Measurements from ENCODE around the gene ZEB1. TPM values are rescaled to one million over a fixed set of nuclear protein-coding genes. Genes with fewer than 3 reads are reported as not detected.

ZEB1 gene
- total and polyA plus RNA-seq, 12 donors = 10.6 to 125 (median 96.4) TPM

- DNase-seq = no peak
- H3K4me3 ChIP-seq = no peak overlapping the region
- ATAC-seq = no peak
- no peak overlapping the region for H3K27ac ChIP-seq
- intact Hi-C loops (cut with DNase I) = no loop called here
- no peak for TF ChIP-seq CTCF (IDR thresholded peaks at IDR 0.05)
- H3K9me3 ChIP-seq = peaks cover 0 to 3% (median 0%) of the 10 kb centered on the region in 11 donors
- peaks cover 0 to 6% (median 0%) of the 10 kb centered on the region in 9 donors for H3K4me1 ChIP-seq
- H3K27me3 ChIP-seq = no peaks in the 10 kb centered on the region
- 93 to 94% methylated on average over 1 of the region's 1 CpG for WGBS, 2 donors
- no peaks in the 10 kb centered on the region for H3K36me3 ChIP-seq
These were observed 30.1 kb upstream of the ZEB1 start for GRCh38 chr10:31288962-31289361.

GRCh38 chr10:31290386-31290785 is 28.6 kb upstream of the ZEB1 start:
- no peak for TF ChIP-seq CTCF (IDR thresholded peaks at IDR 0.05)
- H3K27ac ChIP-seq = peak overlapping the region in 2 of 10 donors; percentile 15 to 18
- intact Hi-C loops (cut with DNase I) = no loop called here

GRCh38 chr10:31291123-31291522 is 27.9 kb upstream of the ZEB1 start:
- DNase-seq (no peak), ATAC-seq (no peak)
- WGBS, 2 donors = 100% methylated on average over 1 of the region's 1 CpG
- Histone ChIP-seq H3K4me3 (no peak overlapping the region), H3K36me3 (no peaks in the 10 kb centered on the region), H3K4me1 (peaks cover 0 to 6% (median 0%) of the 10 kb centered on the region in 9 donors), H3K27me3 (no peaks in the 10 kb centered on the region), H3K27ac (no peak overlapping the region), H3K9me3 (peaks cover 0 to 3% (median 0%) of the 10 kb centered on the region in 11 donors)
- intact Hi-C loops (cut with DNase I) = no loop called here
- no peak for TF ChIP-seq CTCF (IDR thresholded peaks at IDR 0.05)

More at GRCh38 chr10:31290386-31290785, 28.6 kb upstream of the ZEB1 start:
- peaks cover 0 to 3% (median 0%) of the 10 kb centered on the region in 11 donors for H3K9me3 ChIP-seq
- peaks cover 0 to 6% (median 0%) of the 10 kb centered on the region in 9 donors for H3K4me1 ChIP-seq
- H3K27me3 ChIP-seq = no peaks in the 10 kb centered on the region
- ATAC-seq (peak in 1 of 8 donors; percentile 14), DNase-seq (no peak)
- no peak overlapping the region for H3K4me3 ChIP-seq
- H3K36me3 ChIP-seq = no peaks in the 10 kb centered on the region
- WGBS, 2 donors = 84 to 89% methylated on average over 3 of the region's 3 CpGs

GRCh38 chr10:31294558-31294957 is 24.5 kb upstream of the ZEB1 start:
- no peaks in the 10 kb centered on the region for H3K9me3 ChIP-seq
- intact Hi-C loops (cut with DNase I) = no loop called here
- no peak for ATAC-seq
- no peak overlapping the region for H3K4me3 ChIP-seq
- DNase-seq = no peak
- H3K36me3 ChIP-seq = no peaks in the 10 kb centered on the region
- no peak for TF ChIP-seq CTCF (IDR thresholded peaks at IDR 0.05)
- whole genome bisulfite sequencing, 2 donors = 94 to 99% methylated on average over 3 of the region's 3 CpGs
- no peak overlapping the region for H3K27ac ChIP-seq
- H3K4me1 ChIP-seq = peaks cover 0 to 8% (median 0%) of the 10 kb centered on the region in 9 donors
- no peaks in the 10 kb centered on the region for H3K27me3 ChIP-seq

Data from heart right ventricle (tissue), 16 donors.